IMR-90 (cell line): ENCODE data around the gene DOCK9.

ENCODE experiments used
- BHLHE40 ChIP-seq: fragments of 150-350 bp; IDR thresholded peaks from 2 replicates; pipeline ENCODE4 v1.6.1; 2016; ENCODE audit warnings: mild to moderate bottlenecking, low read depth, low read length
- CEBPB ChIP-seq: IDR thresholded peaks from 2 replicates; pipeline ENCODE4 v1.6.1; 2012; ENCODE audit warnings: low read depth, low read length, improper control_type of control experiment
- FOS ChIP-seq: fragments of 150-350 bp; IDR thresholded peaks from 2 replicates; pipeline ENCODE4 v1.6.1; 2016; ENCODE audit warnings: low read depth, low read length
- MAZ ChIP-seq: IDR thresholded peaks from 2 replicates; pipeline ENCODE4 v1.6.1; 2012; ENCODE audit warnings: low read depth, mild to moderate bottlenecking, low read length, improper control_type of control experiment, moderate library complexity, borderline replicate concordance
- POLR2A ChIP-seq: IDR thresholded peaks from 2 replicates; pipeline ENCODE4 v1.6.1; 2012; ENCODE audit warnings: mild to moderate bottlenecking, low read depth, low read length
- RAD21 ChIP-seq: IDR thresholded peaks from 2 replicates; pipeline ENCODE4 v1.6.1; 2012; ENCODE audit warnings: low read length, improper control_type of control experiment
- RCOR1 ChIP-seq: IDR thresholded peaks from 2 replicates; pipeline ENCODE4 v1.6.1; 2012; ENCODE audit warnings: mild to moderate bottlenecking, low read length, improper control_type of control experiment; ENCODE audit not compliant: insufficient replicate concordance
- RFX5 ChIP-seq: IDR thresholded peaks from 2 replicates; pipeline ENCODE4 v1.8.0; 2012; ENCODE audit warnings: low read depth, mild to moderate bottlenecking, low read length, moderate library complexity
- SMC3 ChIP-seq: fragments of 150-350 bp; IDR thresholded peaks from 2 replicates; pipeline ENCODE4 v1.6.1; 2016; ENCODE audit warnings: low read depth, mild to moderate bottlenecking, antibody characterized with exemption, low read length, moderate library complexity
- TF ChIP-seq, protein P1 (sequence below): conservative IDR thresholded peaks from 2 replicates; pipeline ENCODE4 v1.5.1; 2012; ENCODE audit warnings: mild to moderate bottlenecking, low read depth, low read length, improper control_type of control experiment
- TF ChIP-seq, protein P2 (sequence below): fragments of 150-350 bp; IDR thresholded peaks from 2 replicates; pipeline ENCODE4 v1.6.1; 2016; ENCODE audit warnings: low read depth, mild to moderate bottlenecking, low read length, moderate library complexity, borderline replicate concordance

GRCh38 chr13:98913741-98914140 lies 64.1 kb downstream of the DOCK9 start:
- TF ChIP-seq POLR2A: no peak
- TF ChIP-seq, protein P1, sequence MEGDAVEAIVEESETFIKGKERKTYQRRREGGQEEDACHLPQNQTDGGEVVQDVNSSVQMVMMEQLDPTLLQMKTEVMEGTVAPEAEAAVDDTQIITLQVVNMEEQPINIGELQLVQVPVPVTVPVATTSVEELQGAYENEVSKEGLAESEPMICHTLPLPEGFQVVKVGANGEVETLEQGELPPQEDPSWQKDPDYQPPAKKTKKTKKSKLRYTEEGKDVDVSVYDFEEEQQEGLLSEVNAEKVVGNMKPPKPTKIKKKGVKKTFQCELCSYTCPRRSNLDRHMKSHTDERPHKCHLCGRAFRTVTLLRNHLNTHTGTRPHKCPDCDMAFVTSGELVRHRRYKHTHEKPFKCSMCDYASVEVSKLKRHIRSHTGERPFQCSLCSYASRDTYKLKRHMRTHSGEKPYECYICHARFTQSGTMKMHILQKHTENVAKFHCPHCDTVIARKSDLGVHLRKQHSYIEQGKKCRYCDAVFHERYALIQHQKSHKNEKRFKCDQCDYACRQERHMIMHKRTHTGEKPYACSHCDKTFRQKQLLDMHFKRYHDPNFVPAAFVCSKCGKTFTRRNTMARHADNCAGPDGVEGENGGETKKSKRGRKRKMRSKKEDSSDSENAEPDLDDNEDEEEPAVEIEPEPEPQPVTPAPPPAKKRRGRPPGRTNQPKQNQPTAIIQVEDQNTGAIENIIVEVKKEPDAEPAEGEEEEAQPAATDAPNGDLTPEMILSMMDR: no peak
- no peak for TF ChIP-seq RCOR1
- no peak for TF ChIP-seq BHLHE40
- no peak for TF ChIP-seq MAZ
- no peak for TF ChIP-seq RFX5
- TF ChIP-seq CEBPB: no peak
- no peak for TF ChIP-seq RAD21
- TF ChIP-seq SMC3: no peak
- no peak for TF ChIP-seq FOS
- TF ChIP-seq, protein P2, sequence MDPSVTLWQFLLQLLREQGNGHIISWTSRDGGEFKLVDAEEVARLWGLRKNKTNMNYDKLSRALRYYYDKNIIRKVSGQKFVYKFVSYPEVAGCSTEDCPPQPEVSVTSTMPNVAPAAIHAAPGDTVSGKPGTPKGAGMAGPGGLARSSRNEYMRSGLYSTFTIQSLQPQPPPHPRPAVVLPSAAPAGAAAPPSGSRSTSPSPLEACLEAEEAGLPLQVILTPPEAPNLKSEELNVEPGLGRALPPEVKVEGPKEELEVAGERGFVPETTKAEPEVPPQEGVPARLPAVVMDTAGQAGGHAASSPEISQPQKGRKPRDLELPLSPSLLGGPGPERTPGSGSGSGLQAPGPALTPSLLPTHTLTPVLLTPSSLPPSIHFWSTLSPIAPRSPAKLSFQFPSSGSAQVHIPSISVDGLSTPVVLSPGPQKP: no peak
